Transverse colon (tissue), 3 donors: ENCODE data around the gene PDK2.

ENCODE experiments used
- EP300 ChIP-seq: sonication (generic); formaldehyde crosslinking; IDR thresholded peaks from one replicate; pipeline ENCODE4 v1.6.1; 2017; ENCODE audit warnings: antibody characterized with exemption, low read depth
- POLR2A ChIP-seq: fragments of 450-650 bp; IDR thresholded peaks from one replicate; pipeline ENCODE4 v1.6.1; 2016; ENCODE audit warnings: antibody characterized with exemption, mild to moderate bottlenecking, moderate library complexity
- TF ChIP-seq, protein P1 (sequence below), 5 experiments: fragments of 200-600 bp in 3 of 5; fragments of 450-650 bp in 2 of 5; sonication (generic) in 3 of 5; IDR thresholded peaks; 1 replicate in 2 of 5; 2 replicates in 3 of 5; pipeline ENCODE4 v1.5.1; 2016 to 2017; ENCODE audit warnings: antibody characterized with exemption in 5 of 5, inconsistent platforms in 3 of 5, mild to moderate bottlenecking in 2 of 5, moderate library complexity in 1 of 5

DNA sequence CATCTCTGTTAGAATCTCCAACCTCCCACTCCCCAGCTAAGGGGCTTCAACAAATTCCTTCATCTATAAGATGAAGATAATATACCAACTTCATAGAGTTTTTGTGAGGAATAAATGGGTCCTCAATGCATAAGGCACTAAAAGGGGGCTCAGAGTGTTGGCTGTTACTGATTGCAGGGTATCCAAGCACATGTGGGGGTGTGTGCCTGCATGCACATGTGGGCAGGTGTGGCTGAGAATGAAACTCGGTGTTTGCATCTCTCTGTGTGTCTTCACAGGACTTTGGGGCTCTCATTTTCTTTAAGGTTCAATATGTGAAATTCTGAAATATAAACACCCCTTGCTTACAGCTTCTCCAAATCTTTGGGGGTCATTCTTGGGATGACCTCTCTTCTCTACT, 59.5 kb downstream of the PDK2 start:
- no peak for TF ChIP-seq POLR2A
- TF ChIP-seq, protein P1, sequence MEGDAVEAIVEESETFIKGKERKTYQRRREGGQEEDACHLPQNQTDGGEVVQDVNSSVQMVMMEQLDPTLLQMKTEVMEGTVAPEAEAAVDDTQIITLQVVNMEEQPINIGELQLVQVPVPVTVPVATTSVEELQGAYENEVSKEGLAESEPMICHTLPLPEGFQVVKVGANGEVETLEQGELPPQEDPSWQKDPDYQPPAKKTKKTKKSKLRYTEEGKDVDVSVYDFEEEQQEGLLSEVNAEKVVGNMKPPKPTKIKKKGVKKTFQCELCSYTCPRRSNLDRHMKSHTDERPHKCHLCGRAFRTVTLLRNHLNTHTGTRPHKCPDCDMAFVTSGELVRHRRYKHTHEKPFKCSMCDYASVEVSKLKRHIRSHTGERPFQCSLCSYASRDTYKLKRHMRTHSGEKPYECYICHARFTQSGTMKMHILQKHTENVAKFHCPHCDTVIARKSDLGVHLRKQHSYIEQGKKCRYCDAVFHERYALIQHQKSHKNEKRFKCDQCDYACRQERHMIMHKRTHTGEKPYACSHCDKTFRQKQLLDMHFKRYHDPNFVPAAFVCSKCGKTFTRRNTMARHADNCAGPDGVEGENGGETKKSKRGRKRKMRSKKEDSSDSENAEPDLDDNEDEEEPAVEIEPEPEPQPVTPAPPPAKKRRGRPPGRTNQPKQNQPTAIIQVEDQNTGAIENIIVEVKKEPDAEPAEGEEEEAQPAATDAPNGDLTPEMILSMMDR (IDR thresholded peaks at IDR 0.05) = no peak
- TF ChIP-seq EP300 = no peak
